H1 (cell line): ENCODE measurements around the gene TTYH2. TPM values are rescaled to one million over a fixed set of nuclear protein-coding genes. Genes with fewer than 3 reads are reported as not detected.
A peak's percentile ranks its signal among the peaks of the same experiment; 100 is the strongest.

Experiments used
- CTCF ChIA-PET: fragments of 300-600 bp; sonication (Branson Sonifier 250); formaldehyde crosslinking; loops from one replicate; lab custom pipeline; 2021; ENCODE audit not compliant: partially characterized antibody; lab: Charles Lee
- POLR2A ChIA-PET: fragments of 300-600 bp; sonication (Branson Sonifier 250); formaldehyde crosslinking; loops from one replicate; lab custom pipeline; 2021; ENCODE audit warnings: inconsistent platforms; ENCODE audit not compliant: partially characterized antibody; lab: Charles Lee
- DNase-seq, 2 experiments: peaks; one replicate each; pipeline versions ENCODE4 v3.0.0 to v3.0.0-alpha.2; 2010 to 2022; ENCODE audit warnings: low spot score in 2 of 2, low read depth in 1 of 2, mixed read lengths in 1 of 2
- FAIRE-seq: peaks from 2 replicates; lab custom pipeline; 2011; peaks lifted over from hg19 to GRCh38; lab: Jason Lieb, UNC
- H2AFZ ChIP-seq: 2 replicates; pipeline ENCODE4 v1.8.1; 2012; ENCODE audit warnings: low read length, inconsistent platforms
- H2AK5ac ChIP-seq: 2 replicates; pipeline ENCODE4 v1.6.1; 2013; ENCODE audit warnings: low read depth, low read length
- H2BK120ac ChIP-seq: replicated peaks from 2 replicates; pipeline ENCODE3; 2013; ENCODE audit warnings: low read depth, low read length, inconsistent platforms
- H2BK12ac ChIP-seq: 2 replicates; pipeline ENCODE4 v1.6.1; 2013; ENCODE audit warnings: low read depth, low read length
- H2BK15ac ChIP-seq: 2 replicates; pipeline ENCODE4 v1.6.1; 2013; ENCODE audit warnings: low read length
- H2BK20ac ChIP-seq: 2 replicates; pipeline ENCODE4 v1.6.1; 2013; ENCODE audit warnings: low read length
- H2BK5ac ChIP-seq: 2 replicates; pipeline ENCODE4 v1.6.1; 2013; ENCODE audit warnings: low read depth, low read length
- H3K14ac ChIP-seq: 2 replicates; pipeline ENCODE4 v1.6.1; 2013; ENCODE audit warnings: inconsistent platforms; ENCODE audit not compliant: insufficient read length
- H3K18ac ChIP-seq: 2 replicates; pipeline ENCODE4 v1.6.1; 2013; ENCODE audit warnings: low read length; ENCODE audit errors: extremely low read depth
- H3K23ac ChIP-seq: 2 replicates; pipeline ENCODE4 v1.6.1; 2013; ENCODE audit warnings: inconsistent platforms; ENCODE audit not compliant: insufficient read length
- H3K23me2 ChIP-seq: 2 replicates; pipeline ENCODE4 v1.6.1; 2013; ENCODE audit warnings: low read depth, low read length
- H3K27ac ChIP-seq: 2 replicates; pipeline ENCODE4 v1.6.1; 2011; ENCODE audit warnings: low read depth, low read length, inconsistent platforms
- H3K27me3 ChIP-seq, 4 experiments: replicated peaks in 1 of 4; 1 replicate in 1 of 4; 2 replicates in 3 of 4; pipeline versions ENCODE4 v1.6.1 to v1.8.1; 2011 to 2013; ENCODE audit warnings: low read length in 3 of 4, mild to moderate bottlenecking in 3 of 4, inconsistent platforms in 2 of 4, mixed read lengths in 2 of 4, moderate library complexity in 1 of 4; ENCODE audit not compliant: control insufficient read depth in 3 of 4, insufficient read depth in 3 of 4; ENCODE audit errors: extremely low read depth in 1 of 4
- H3K36me3 ChIP-seq, 4 experiments: 2 replicates each; pipeline versions ENCODE4 v1.6.1 to v1.8.1; 2011 to 2013; ENCODE audit warnings: mild to moderate bottlenecking in 4 of 4, low read length in 3 of 4, moderate library complexity in 2 of 4, control low read depth in 1 of 4, inconsistent platforms in 1 of 4; ENCODE audit not compliant: insufficient read depth in 4 of 4, control insufficient read depth in 2 of 4
- H3K4ac ChIP-seq: replicated peaks from 2 replicates; pipeline ENCODE3; 2013; ENCODE audit warnings: low read length, low read depth, mixed read lengths, inconsistent platforms; ENCODE audit not compliant: insufficient read length
- H3K4me1 ChIP-seq, 4 experiments: replicated peaks in 1 of 4; 1 replicate in 1 of 4; 2 replicates in 3 of 4; pipeline versions ENCODE4 v1.6.1 to v1.8.1; 2011 to 2013; ENCODE audit warnings: low read length in 3 of 4, inconsistent platforms in 2 of 4, mixed read lengths in 1 of 4; ENCODE audit not compliant: insufficient read depth in 4 of 4, control insufficient read depth in 3 of 4
- H3K4me2 ChIP-seq, 2 experiments: 2 replicates each; pipeline versions ENCODE4 v1.6.1 to v1.8.1; 2011 to 2013; ENCODE audit warnings: low read depth in 2 of 2, low read length in 2 of 2, control low read depth in 1 of 2, inconsistent platforms in 1 of 2, mild to moderate bottlenecking in 1 of 2; ENCODE audit not compliant: insufficient read depth in 1 of 2
- H3K4me3 ChIP-seq, 4 experiments: fragments of 200-600, 300-600 bp in 1 of 4; sonication (generic), shearing (Covaris generic), sonication (Bioruptor Twin) in 1 of 4; 2 replicates each; pipeline versions ENCODE4 v1.5.1 to v1.8.1; 2011 to 2016; ENCODE audit warnings: low read length in 4 of 4, low read depth in 3 of 4, control low read depth in 2 of 4, inconsistent platforms in 2 of 4, mild to moderate bottlenecking in 2 of 4, mixed read lengths in 1 of 4, moderate library complexity in 1 of 4; ENCODE audit not compliant: insufficient read depth in 2 of 4; ENCODE audit errors: extremely low read depth in 1 of 4
- H3K56ac ChIP-seq: replicated peaks from 2 replicates; pipeline ENCODE3; 2013; ENCODE audit warnings: low read depth, mild to moderate bottlenecking, mixed read lengths, low read length, inconsistent platforms; ENCODE audit not compliant: insufficient read length
- H3K79me1 ChIP-seq: 2 replicates; pipeline ENCODE4 v1.6.1; 2013; ENCODE audit warnings: low read depth, low read length, control low read depth
- H3K79me2 ChIP-seq, 2 experiments: 2 replicates each; pipeline versions ENCODE4 v1.6.1 to v1.8.1; 2012 to 2013; ENCODE audit warnings: low read length in 2 of 2, mild to moderate bottlenecking in 2 of 2, inconsistent platforms in 1 of 2; ENCODE audit not compliant: insufficient read depth in 2 of 2, control insufficient read depth in 1 of 2
- H3K9ac ChIP-seq, 4 experiments: replicated peaks in 1 of 4; 1 replicate in 1 of 4; 2 replicates in 3 of 4; pipeline versions ENCODE4 v1.6.1 to v1.8.1; 2011 to 2013; ENCODE audit warnings: low read depth in 3 of 4, low read length in 3 of 4, control low read depth in 2 of 4, mild to moderate bottlenecking in 2 of 4, moderate library complexity in 2 of 4, inconsistent platforms in 1 of 4; ENCODE audit errors: extremely low read depth in 1 of 4
- H3K9me3 ChIP-seq, 2 experiments: 2 replicates each; pipeline versions ENCODE4 v1.6.1 to v1.8.1; 2012 to 2013; ENCODE audit warnings: mild to moderate bottlenecking in 2 of 2, moderate library complexity in 2 of 2, control low read depth in 1 of 2, inconsistent platforms in 1 of 2, low read depth in 1 of 2, low read length in 1 of 2, mixed read lengths in 1 of 2; ENCODE audit not compliant: insufficient read depth in 2 of 2
- H4K20me1 ChIP-seq, 2 experiments: replicated peaks in 1 of 2; 2 replicates each; pipeline versions ENCODE3 to v1.8.1; 2011 to 2013; ENCODE audit warnings: inconsistent platforms in 2 of 2, low read length in 2 of 2, mild to moderate bottlenecking in 1 of 2; ENCODE audit not compliant: insufficient read depth in 2 of 2, control insufficient read depth in 1 of 2
- H4K5ac ChIP-seq: 2 replicates; pipeline ENCODE4 v1.6.1; 2013; ENCODE audit warnings: low read length, low read depth, mixed read lengths, inconsistent platforms; ENCODE audit not compliant: insufficient read length
- H4K8ac ChIP-seq: 2 replicates; pipeline ENCODE4 v1.8.0; 2013; ENCODE audit warnings: mild to moderate bottlenecking, moderate library complexity, low read length, inconsistent platforms; ENCODE audit not compliant: insufficient read depth; ENCODE audit errors: extremely low read depth
- H4K91ac ChIP-seq: replicated peaks from 2 replicates; pipeline ENCODE3; 2013; ENCODE audit warnings: low read length, mixed read lengths, inconsistent platforms; ENCODE audit not compliant: insufficient read length
- POLR2AphosphoS5 ChIP-seq: IDR thresholded peaks from 2 replicates; pipeline ENCODE4 v1.6.1; 2011; ENCODE audit warnings: low read depth, low read length
- WGBS, 2 experiments: shearing (Covaris generic) in 1 of 2; methylation state at CpG; one replicate each; pipeline versions ENCODE4 v1.1.6 to v1.1.7; 2013 to 2015; ENCODE audit warnings: low lambda C conversion rate in 2 of 2, mixed read lengths in 2 of 2, inconsistent platforms in 1 of 2, low coverage in 1 of 2, missing lambda C conversion rate in 1 of 2; ENCODE audit not compliant: insufficient replicate concordance in 2 of 2, insufficient coverage in 1 of 2, insufficient read length in 1 of 2; ENCODE audit errors: extremely low coverage in 1 of 2, missing lambda C conversion rate in 1 of 2; 5-methylcytosine and 5-hydroxymethylcytosine counted together
- polyA plus RNA-seq, 7 experiments: library from polyadenylated mRNA; depleted of rRNA in 3 of 7; stranded (reverse) in 5 of 7; unstranded in 2 of 7; fragments of >200 nt in 5 of 7; fragments of 200-250 nt in 2 of 7; gene quantifications; 1 replicate in 5 of 7; 2 replicates in 1 of 7; 4 replicates in 1 of 7; pipeline versions ENCODE4 v1.2.1 to v1.2.3, GENCODE V29; 2011 to 2013; ENCODE audit warnings: missing spikeins in 2 of 7, mixed read lengths in 2 of 7
- total RNA-seq: library from RNA; stranded (reverse); fragmentation: NEBNext Ultra II Directional; extraction: Animal tissue kit (Norgen Biotek cat#: 25700); gene quantifications from 2 replicates; pipeline ENCODE4 v1.2.1, GENCODE V29; 2021

TTYH2 gene
- total and polyA plus RNA-seq, 2 of the 8 experiments (the other 6 are each of a cell fraction or from before 2014, with no cell fraction given), result 3.2 to 9.2 TPM

GRCh38 chr17:74211912-74212208, 1.5 kb upstream of the TTYH2 start:
- WGBS, 2 experiments, result 28% methylated on average over 8 of the region's 8 CpGs; no CpG with 5 or more reads in 1 of the 2 experiments
- H3K23ac ChIP-seq, result no peak overlapping the region
- H3K4me2 ChIP-seq, result peak overlapping the region; percentile 84
- H3K4me3 ChIP-seq, result peak overlapping the region; percentile 52 to 62 (median 62); a peak in 6 of 8 replicates
- peaks cover 27 to 33% (median 31%) of the 10 kb centered on the region in 4 experiments for H3K36me3 ChIP-seq
- no peak overlapping the region for H2AK5ac ChIP-seq
- peaks cover 21 to 26% of the 10 kb centered on the region in 2 experiments for H4K20me1 ChIP-seq
- no peak overlapping the region for H3K4ac ChIP-seq
- no peak overlapping the region for H3K27ac ChIP-seq
- H2BK20ac ChIP-seq, result no peak overlapping the region
- peaks cover 0 to 15% of the 10 kb centered on the region in 2 experiments; a peak in 3 of 4 replicates for H3K79me2 ChIP-seq
- H3K9me3 ChIP-seq, result no peaks in the 10 kb centered on the region
- H3K27me3 ChIP-seq, result peaks cover 2 to 20% (median 11%) of the 10 kb centered on the region in 4 experiments; a peak in 6 of 7 replicates
- no peak overlapping the region for H2BK15ac ChIP-seq
- no peak overlapping the region for H2BK12ac ChIP-seq
- FAIRE-seq (no peak), DNase-seq (no peak)
- H3K18ac ChIP-seq, result no peak overlapping the region; the same call in 1 of the 2 replicates
- H2BK5ac ChIP-seq, result peak overlapping the region; percentile 45; the same call in 1 of the 2 replicates
- H3K23me2 ChIP-seq, result peaks cover 21% of the 10 kb centered on the region
- CTCF ChIA-PET, result interaction anchor here (0.7 to 1.9 kb wide), 11 partner anchors 10 to 149 kb away, joined by 3 to 7 read pairs (median 3); partner anchors contain the start of gene BTBD17
- POLR2A ChIA-PET, result interaction anchor here (0.9 to 6.9 kb wide), 17 partner anchors 9 to 270 kb away, joined by 3 to 61 read pairs (median 4); partner anchors contain the start of gene RPL38
- H4K91ac ChIP-seq, result no peak overlapping the region
- H2BK120ac ChIP-seq, result no peak overlapping the region
- H3K14ac ChIP-seq, result no peak overlapping the region
- no peak overlapping the region for H2AFZ ChIP-seq
- H3K56ac ChIP-seq, result no peak overlapping the region
- peaks cover 8 to 21% (median 20%) of the 10 kb centered on the region in 4 experiments for H3K4me1 ChIP-seq
- no peak overlapping the region for H4K8ac ChIP-seq
- H4K5ac ChIP-seq, result no peak overlapping the region
- peaks cover 2% of the 10 kb centered on the region for H3K79me1 ChIP-seq
- H3K9ac ChIP-seq, result peak overlapping the region in 2 of 4 experiments; percentile 3 to 8; a peak in 3 of 7 replicates
- peak; percentile 76 for TF ChIP-seq POLR2AphosphoS5
